GM18498 (cell line): ENCODE data around the gene SNRPA.
"Not testable (repeated sequence)": the region's sequence is repeated elsewhere in the genome, so short reads cannot be mapped to it uniquely, and the experiment has no call there.

Experiments used
- ATAC-seq: cut with Tn5 transposase; IDR thresholded peaks from one replicate; pipeline ENCODE4 v1.9.1; 2021; ENCODE audit warnings: mild to moderate bottlenecking, moderate library complexity; ENCODE audit not compliant: unreplicated experiment

The SNRPA gene

GRCh38 chr19:40776364-40776763 is 25.4 kb downstream of the SNRPA start:
- no peak for ATAC-seq

- ATAC-seq, result peak; percentile 61
Observed at GRCh38 chr19:40776932-40777644, 26.1 kb downstream of the SNRPA start.

- ATAC-seq, result no peak
Observed at GRCh38 chr19:40777645-40777936, 26.6 kb downstream of the SNRPA start.

- ATAC-seq, result peak; percentile 67
Observed at GRCh38 chr19:40777937-40778705, 27.1 kb downstream of the SNRPA start, which contains the start of gene RAB4B. TSS of gene RAB4B (plus strand) at chr19:40778247. CDS start at chr19:40778376, 129 bp downstream.

- ATAC-seq, result no peak
Observed at GRCh38 chr19:40778706-40779284, 27.8 kb downstream of the SNRPA start.

- no peak for ATAC-seq
Observed at GRCh38 chr19:40780582-40780981, 29.6 kb downstream of the SNRPA start.

- no peak for ATAC-seq
Observed at GRCh38 chr19:40781140-40781539, 30.1 kb downstream of the SNRPA start.

- ATAC-seq, result no peak
Observed at GRCh38 chr19:40783711-40784110, 32.7 kb downstream of the SNRPA start.

- ATAC-seq, result not testable (repeated sequence)
Observed at GRCh38 chr19:40784146-40784545, 33.1 kb downstream of the SNRPA start.

- no peak for ATAC-seq
Observed at GRCh38 chr19:40785526-40785925, 34.5 kb downstream of the SNRPA start.

- no peak for ATAC-seq
Observed at GRCh38 chr19:40786060-40787037, 35.3 kb downstream of the SNRPA start.

GRCh38 chr19:40791349-40791748 is 40.3 kb downstream of the SNRPA start:
- ATAC-seq, result no peak

GRCh38 chr19:40791996-40792395 is 41.0 kb downstream of the SNRPA start:
- no peak for ATAC-seq

GRCh38 chr19:40797166-40797962 is 46.4 kb downstream of the SNRPA start:
- no peak for ATAC-seq

GRCh38 chr19:40797963-40798682 is 47.1 kb downstream of the SNRPA start:
- ATAC-seq, result peak; percentile 32

GRCh38 chr19:40798683-40799557 is 47.9 kb downstream of the SNRPA start, which contains the start of gene EGLN2:
TSS of gene EGLN2 (plus strand) at chr19:40799191. CDS start at chr19:40800573, 1,382 bp downstream.
- peak; percentile 79 for ATAC-seq

GRCh38 chr19:40799558-40800338 is 48.7 kb downstream of the SNRPA start:
- ATAC-seq, result no peak
